Tracheal epithelial cell (primary cell): ENCODE measurements around the gene SYT11. TPM values are rescaled to one million over a fixed set of nuclear protein-coding genes. Genes with fewer than 3 reads are reported as not detected.

Experiments used
- total RNA-seq: library from RNA; depleted of rRNA; stranded (reverse); fragments of >200 nt; gene quantifications from 2 replicates; pipeline ENCODE4 v1.2.1, GENCODE V29; 2014

SYT11 gene, protein sequence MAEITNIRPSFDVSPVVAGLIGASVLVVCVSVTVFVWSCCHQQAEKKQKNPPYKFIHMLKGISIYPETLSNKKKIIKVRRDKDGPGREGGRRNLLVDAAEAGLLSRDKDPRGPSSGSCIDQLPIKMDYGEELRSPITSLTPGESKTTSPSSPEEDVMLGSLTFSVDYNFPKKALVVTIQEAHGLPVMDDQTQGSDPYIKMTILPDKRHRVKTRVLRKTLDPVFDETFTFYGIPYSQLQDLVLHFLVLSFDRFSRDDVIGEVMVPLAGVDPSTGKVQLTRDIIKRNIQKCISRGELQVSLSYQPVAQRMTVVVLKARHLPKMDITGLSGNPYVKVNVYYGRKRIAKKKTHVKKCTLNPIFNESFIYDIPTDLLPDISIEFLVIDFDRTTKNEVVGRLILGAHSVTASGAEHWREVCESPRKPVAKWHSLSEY
- 0.21 and 3.4 TPM in 2 replicates for total RNA-seq

DNA sequence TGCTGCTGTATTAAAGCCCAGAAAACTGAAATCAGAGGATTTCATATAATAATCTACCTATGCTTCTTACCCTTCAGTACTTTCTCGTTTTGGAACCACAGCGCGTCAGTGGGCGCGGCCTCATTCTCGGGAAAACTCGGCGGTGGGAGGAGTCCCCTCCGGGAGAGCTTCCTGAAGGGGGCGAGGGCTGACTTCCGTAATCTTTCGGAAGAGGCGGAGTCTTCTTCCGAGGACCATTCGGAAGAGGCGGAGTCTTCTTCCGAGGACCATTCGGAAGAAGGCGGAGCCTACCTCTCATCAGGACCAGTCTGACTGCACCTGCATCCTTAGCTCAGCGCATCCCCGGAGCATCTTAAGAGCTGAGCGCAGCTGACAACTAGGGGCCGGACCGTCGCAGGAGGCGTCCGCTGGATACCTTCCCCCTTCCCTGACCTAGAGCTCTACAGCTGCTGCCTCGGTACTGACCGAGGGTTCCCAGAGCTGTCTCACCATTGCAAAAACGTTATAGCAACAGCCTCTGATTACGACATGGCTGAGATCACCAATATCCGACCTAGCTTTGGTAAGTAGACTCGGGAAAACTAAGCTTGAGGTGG, at the start of gene SYT11:
Gene SYT11 (plus strand): TSS at position 334 of the 596 bp plus-strand sequence. CDS start 195 bp downstream, at position 529.

DNA sequence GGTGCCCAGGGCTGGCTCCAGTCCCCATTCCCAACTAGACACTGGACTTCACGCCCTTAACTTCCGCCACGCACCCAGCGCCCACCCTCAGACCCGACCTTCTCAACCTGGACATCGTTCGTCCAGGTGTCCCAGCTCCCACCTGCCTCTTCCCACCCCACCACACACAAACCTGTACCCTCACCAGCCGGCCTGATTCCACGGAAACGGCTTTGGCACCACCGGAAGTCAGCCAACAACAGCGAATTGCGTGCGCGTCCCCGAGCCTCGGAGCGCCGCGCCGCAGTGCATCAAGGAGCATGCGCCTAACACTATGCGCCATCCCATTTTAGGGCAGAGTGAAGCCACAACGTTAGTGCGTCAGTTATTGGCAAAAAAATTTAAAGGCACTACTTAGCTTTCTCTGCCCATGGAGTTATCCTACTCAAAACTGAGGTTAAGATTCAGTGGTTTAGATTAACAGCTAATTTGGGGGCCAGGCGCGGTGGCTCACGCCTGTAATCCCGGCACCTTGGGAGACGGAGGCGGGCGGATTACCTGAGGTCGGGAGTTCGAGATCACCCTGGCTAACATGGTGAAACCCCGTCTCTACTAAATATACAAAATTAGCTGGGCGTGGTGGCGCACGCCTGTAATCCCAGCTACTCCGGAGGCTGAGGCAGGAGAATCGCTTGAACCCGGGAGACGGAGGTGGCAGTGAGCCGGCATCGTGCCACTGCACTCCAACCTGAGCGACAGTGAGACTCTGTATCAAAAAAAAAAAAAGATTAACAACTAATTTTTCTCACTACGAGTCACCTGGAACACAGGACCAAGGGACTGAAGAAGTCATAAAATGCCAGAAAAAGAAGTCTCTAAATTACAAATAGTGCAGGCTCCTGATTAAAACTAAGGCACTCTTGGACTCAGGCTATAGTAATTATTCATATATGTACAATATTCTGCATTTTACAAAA, 2.1 kb upstream of the SYT11 start, which contains the start of gene GON4L:
Gene GON4L (minus strand): TSS at position 240 of the 956 bp plus-strand sequence. CDS start 3,434 bp downstream, outside the sequence.

DNA sequence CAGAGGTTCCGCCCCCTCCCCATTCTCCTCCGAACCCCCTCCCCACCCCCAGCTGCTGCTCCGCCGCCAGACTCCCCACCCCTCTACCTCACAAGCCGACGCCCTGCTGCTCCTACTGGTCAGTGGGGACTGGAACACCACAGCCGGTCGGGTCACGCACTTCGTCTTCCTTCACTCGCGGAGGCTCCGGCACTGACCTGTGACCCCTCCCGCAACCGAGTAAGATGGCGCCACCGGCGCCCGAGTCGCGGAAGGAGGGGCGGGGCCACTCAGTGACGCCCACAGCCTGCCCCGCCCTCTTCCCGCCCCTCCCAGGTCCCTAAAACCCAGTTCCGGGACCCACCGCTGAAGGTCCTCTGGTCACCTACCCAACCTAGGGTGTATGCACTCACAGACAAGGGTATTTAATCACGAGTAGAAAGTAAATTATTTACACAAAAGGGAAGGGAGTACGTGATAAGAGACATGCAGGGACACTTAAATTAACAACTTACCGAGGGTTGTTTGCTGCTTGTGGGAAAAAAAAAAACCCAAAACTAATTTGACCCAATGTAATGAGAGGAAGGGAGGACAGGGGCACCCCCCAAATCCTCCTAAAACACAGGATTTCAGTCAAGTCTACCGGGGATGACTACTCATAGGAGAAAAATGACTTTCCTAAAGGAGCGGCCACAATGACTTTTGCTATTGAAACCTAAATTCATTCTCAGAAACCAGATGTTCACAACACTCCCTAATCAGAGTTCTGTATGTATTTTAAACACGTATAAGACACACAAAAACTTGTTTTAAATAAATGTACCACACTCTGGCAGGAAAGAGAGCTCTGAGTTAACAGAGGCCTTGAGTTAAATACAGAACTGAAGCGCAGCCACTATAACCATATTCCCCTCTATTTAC, 52.0 kb downstream of the SYT11 start, which contains the start of gene RIT1:
Gene RIT1 (minus strand): TSS at position 194 of the 900 bp plus-strand sequence. CDS start 588 bp downstream, outside the sequence.

DNA sequence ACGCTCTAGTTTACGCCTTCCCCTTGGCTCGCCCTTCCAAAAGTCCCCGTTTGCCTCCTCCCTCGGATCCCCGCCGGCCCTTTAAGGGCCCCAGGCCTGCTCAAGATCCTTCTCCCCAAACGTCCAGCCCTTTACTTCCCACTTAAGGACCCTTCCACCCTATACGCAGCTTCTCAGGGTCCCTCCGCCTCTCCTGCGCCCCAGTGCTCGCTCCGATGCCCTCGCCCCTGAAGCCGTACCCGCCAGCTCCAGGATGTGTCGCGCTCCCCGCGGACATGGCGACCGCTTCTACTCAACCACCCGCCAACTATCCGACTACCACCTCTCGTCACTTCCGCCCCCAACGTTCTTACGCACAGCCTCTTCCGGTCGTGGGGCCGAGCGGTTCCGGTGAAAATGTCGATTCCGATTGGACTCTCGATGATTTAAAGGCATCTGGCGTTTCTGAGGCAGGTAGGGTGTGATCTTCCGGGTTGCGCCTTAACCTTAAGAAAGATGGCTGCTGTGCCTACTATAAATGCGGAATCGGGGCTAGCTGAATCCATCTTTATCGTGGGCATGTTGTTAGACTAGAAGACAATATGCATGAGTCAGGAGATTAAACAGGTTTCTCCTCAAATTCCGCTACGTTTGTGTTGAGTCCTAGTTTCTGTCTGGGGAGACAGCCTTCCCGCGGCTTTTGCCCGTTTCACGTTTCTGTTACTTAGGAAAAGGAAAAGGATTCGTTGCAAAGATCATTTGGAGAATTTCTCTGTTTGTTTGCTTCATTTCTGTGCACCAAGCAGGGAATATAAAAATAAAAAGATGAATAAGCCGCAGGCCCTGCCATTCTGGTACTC, 74.9 kb downstream of the SYT11 start, which contains the start of gene KHDC4:
Gene KHDC4 (minus strand): TSS at position 317 of the 839 bp plus-strand sequence. CDS start 40 bp downstream, at position 277.

Other genes with a start within 250 kb of the SYT11 start
- gene MSTO1, start 249.3 kb upstream of the SYT11 start, total RNA-seq: 20.9 and 22.9 TPM in 2 replicates
- 37.4 and 56.9 TPM in 2 replicates for gene YY1AP1, start 170.8 kb upstream of the SYT11 start, total RNA-seq
- 77.6 and 78.6 TPM in 2 replicates for gene DAP3, start 170.5 kb upstream of the SYT11 start, total RNA-seq
- gene GON4L, start 2.4 kb upstream of the SYT11 start, total RNA-seq: 16.0 and 17.4 TPM in 2 replicates
- 35.0 and 35.2 TPM in 2 replicates for gene RIT1, start 51.8 kb downstream of the SYT11 start, total RNA-seq
- 12.3 and 23.9 TPM in 2 replicates for gene KHDC4, start 74.8 kb downstream of the SYT11 start, total RNA-seq
- 0.24 TPM in 1 of 2 replicates, not detected in the other for gene RXFP4, start 82.1 kb downstream of the SYT11 start, total RNA-seq
- gene ARHGEF2, start 119.0 kb downstream of the SYT11 start, total RNA-seq: 55.6 and 76.6 TPM in 2 replicates
- gene SSR2, start 161.4 kb downstream of the SYT11 start, total RNA-seq: 326 and 576 TPM in 2 replicates
- gene UBQLN4, start 194.2 kb downstream of the SYT11 start, total RNA-seq: 17.6 and 18.3 TPM in 2 replicates
- gene LAMTOR2, start 195.2 kb downstream of the SYT11 start, total RNA-seq: 48.4 and 74.9 TPM in 2 replicates
- gene RAB25, start 201.6 kb downstream of the SYT11 start, total RNA-seq: 52.2 and 69.4 TPM in 2 replicates
- gene MEX3A, start 222.9 kb downstream of the SYT11 start, total RNA-seq: 1.9 and 6.5 TPM in 2 replicates